Activated CD8-positive, alpha-beta memory T cell treated with anti-CD3 and anti-CD28 coated beads, Interleukin-2, amount 10 ng/mL, durations not matched to agents 7 days and 5 days (primary cell): ENCODE data around the gene ATXN1. TPM values are rescaled to one million over a fixed set of nuclear protein-coding genes. Genes with fewer than 3 reads are reported as not detected.

Experiments used
- ATAC-seq: fragments of 150-1000 bp; cut with Tn5 transposase; one replicate; pipeline ENCODE4 v1.10.0; 2021; ENCODE audit warnings: moderate library complexity
- CTCF ChIA-PET: fragments of 350-600 bp; sonication (Branson Sonifier 250); formaldehyde crosslinking; loops from one replicate; lab custom pipeline; 2021; ENCODE audit warnings: antibody characterized with exemption; lab: Charles Lee
- DNase-seq: peaks from one replicate; pipeline ENCODE4 v3.0.0-alpha.2; 2020
- H3K27ac Mint-ChIP-seq: one replicate; pipeline ENCODE4 v1.8.0; 2021; ENCODE audit warnings: mild to moderate bottlenecking, mixed read lengths
- H3K27me3 Mint-ChIP-seq: one replicate; pipeline ENCODE4 v1.8.0; 2021; ENCODE audit warnings: mixed read lengths
- H3K36me3 Mint-ChIP-seq: one replicate; pipeline ENCODE4 v1.8.0; 2021; ENCODE audit warnings: mild to moderate bottlenecking, mixed read lengths
- H3K4me1 Mint-ChIP-seq: one replicate; pipeline ENCODE4 v1.8.0; 2021; ENCODE audit warnings: mixed read lengths
- H3K4me3 Mint-ChIP-seq: one replicate; pipeline ENCODE4 v1.8.0; 2021; ENCODE audit warnings: mild to moderate bottlenecking, moderate library complexity, mixed read lengths
- H3K9me3 Mint-ChIP-seq: one replicate; pipeline ENCODE4 v1.8.0; 2022; ENCODE audit warnings: low read depth, mixed read lengths
- total RNA-seq, 2 experiments: library from RNA; stranded (reverse); gene quantifications; one replicate each; pipeline ENCODE4 v1.2.3, GENCODE V29; 2021

Gene ATXN1
- total RNA-seq, 2 experiments from 2014 or later = 84.6 to 117 TPM

DNA sequence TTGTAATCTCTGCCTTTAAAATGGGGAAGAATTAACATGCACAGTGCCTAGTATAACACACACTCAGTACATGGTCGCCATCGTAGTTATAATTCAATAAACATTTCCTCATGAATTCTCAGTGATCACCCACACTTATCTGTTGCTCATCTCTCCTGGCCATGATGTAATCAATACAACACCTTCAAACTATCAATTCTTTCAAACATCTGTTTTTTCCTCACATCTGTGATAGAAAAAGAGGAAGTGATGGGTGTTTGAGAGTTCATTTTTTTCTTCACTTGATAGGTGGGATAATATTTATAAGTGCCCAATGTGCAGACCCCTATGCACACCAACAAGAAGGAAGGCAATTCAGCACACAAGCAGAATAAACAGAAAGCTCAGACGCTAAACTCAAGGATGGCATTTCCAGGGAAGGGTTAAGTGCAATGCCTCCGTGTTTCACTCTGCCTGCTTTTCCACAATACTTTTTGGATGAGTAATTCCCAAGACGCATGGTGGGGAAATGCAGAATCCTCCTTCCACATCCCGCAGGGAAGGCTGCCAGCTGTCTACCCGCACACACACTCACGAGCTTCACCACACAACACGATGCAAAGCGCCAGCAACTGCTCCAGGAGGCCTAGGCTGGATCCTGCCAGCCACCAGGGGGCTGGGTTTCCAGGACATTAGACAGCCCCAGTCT is 422.5 kb downstream of the ATXN1 start:
- Mint-ChIP-seq H3K27ac (no peak overlapping the region), H3K9me3 (no peaks in the 10 kb centered on the region), H3K36me3 (peaks cover 3% of the 10 kb centered on the region), H3K27me3 (no peaks in the 10 kb centered on the region), H3K4me3 (no peak overlapping the region), H3K4me1 (peaks cover 5% of the 10 kb centered on the region)
- CTCF ChIA-PET = interaction anchor here (1.8 kb wide), 1 partner anchor 65 kb away, joined by 4 read pairs; no protein-coding TSS in a partner anchor
- DNase-seq (no peak), ATAC-seq (no peak)

DNA sequence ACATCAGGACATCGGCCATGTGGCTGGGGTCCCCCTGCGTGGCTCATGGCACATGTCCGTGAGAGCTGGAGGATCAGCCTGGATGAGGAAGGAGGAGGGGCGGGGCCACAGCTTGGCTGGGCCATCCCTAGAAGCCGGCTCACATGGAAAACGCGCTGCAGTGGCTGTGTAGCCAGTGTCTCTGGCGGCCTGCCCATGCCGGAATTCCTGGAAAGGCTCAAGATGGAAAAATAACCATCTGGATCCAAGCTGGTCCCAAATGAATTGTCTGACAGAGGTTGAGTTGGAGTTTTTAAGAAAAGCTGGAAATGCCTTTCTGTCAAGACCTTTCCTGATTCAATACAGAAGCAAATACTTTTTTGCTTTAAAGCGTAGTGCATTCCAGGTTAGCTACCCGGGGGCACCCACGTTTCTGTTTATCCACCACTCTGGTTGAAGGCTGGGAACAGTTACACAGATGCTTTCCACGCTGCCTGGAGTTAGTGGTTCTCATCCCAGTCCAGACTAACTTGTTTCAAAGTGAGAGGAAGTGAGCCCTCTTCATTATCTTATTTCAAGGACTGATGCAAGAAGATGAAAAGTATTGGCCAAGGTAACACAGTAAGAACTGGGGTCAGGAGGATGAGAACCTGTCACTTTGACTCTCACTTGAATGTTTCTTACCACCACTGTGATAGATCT is 423.8 kb downstream of the ATXN1 start:
- Mint-ChIP-seq H3K4me1 (peaks cover 5% of the 10 kb centered on the region), H3K9me3 (no peaks in the 10 kb centered on the region), H3K36me3 (no peaks in the 10 kb centered on the region), H3K4me3 (no peak overlapping the region), H3K27ac (no peak overlapping the region), H3K27me3 (no peaks in the 10 kb centered on the region)
- ATAC-seq (no peak), DNase-seq (no peak)
- CTCF ChIA-PET = interaction anchor here (1.8 kb wide), 1 partner anchor 73 kb away, joined by 5 read pairs; no protein-coding TSS in a partner anchor

DNA sequence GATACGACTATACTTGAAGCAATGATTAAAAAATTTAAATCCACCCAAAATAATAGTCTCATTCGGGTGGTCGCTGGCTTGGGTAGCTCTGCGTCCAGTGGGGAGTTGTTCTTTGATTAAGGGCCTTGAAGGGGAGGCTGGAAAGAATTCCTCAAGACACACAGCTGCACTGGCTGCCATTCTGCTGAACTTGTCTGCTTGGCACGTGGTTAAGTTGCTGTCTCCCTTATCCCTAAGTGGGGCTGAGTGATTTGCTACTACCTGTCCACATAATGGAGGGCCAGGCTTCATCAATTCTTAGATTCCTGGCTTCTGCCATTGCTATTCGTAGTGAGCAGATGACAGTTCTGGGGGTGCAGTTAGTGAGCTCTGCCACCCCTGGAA is 424.4 kb downstream of the ATXN1 start:
- Mint-ChIP-seq H3K27ac (no peak overlapping the region), H3K27me3 (no peaks in the 10 kb centered on the region), H3K4me3 (no peak overlapping the region), H3K36me3 (no peaks in the 10 kb centered on the region), H3K4me1 (peaks cover 5% of the 10 kb centered on the region), H3K9me3 (no peaks in the 10 kb centered on the region)
- ATAC-seq = no peak
- CTCF ChIA-PET = interaction anchor here (1.2 to 1.8 kb wide), 2 partner anchors 20 to 73 kb away, joined by 3 to 5 read pairs; no protein-coding TSS in a partner anchor
- no peak for DNase-seq

DNA sequence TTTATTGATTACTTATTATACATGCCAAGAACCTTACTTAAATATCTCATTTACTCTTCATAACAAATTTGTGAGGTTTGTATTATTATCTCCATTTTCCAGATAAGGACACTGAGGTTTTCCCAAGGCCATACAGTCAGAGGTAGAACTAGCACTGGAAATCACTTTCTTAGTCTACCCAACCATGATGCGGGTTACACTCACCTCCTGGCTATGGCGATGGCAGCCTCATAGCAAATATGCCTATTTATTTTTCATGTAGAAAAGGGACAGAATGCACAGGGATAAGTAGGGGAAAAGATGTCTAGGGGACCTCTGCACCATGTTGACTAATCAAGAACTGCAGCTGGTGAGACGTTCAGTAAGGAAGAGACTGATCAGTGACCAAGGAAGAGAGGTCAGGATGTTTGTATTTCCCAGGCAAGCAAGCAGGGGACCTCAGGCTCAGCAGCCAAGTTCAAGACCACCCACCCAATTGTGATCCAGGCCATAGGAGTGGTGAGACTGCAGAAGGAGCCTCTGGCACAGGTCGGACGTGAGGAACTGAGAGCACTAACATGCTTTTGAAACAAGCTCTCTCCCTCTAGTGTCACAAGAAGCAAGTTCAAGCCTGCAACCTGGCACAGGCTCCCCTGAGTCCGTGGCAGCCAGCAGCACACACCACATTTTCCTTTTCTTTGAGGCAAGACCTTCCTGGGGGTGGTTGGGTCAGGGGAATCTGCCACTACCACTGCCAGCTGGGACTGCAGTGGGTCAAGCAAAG is 425.0 kb downstream of the ATXN1 start:
- Mint-ChIP-seq H3K27me3 (no peaks in the 10 kb centered on the region), H3K9me3 (no peaks in the 10 kb centered on the region), H3K4me1 (peaks cover 5% of the 10 kb centered on the region), H3K36me3 (no peaks in the 10 kb centered on the region), H3K4me3 (no peak overlapping the region), H3K27ac (no peak overlapping the region)
- DNase-seq (no peak), ATAC-seq (no peak)
- CTCF ChIA-PET = interaction anchor here (1.2 to 6.2 kb wide), 3 partner anchors 19 to 427 kb away, joined by 3 to 60 read pairs (median 5); partner anchors contain the start of gene ATXN1

DNA sequence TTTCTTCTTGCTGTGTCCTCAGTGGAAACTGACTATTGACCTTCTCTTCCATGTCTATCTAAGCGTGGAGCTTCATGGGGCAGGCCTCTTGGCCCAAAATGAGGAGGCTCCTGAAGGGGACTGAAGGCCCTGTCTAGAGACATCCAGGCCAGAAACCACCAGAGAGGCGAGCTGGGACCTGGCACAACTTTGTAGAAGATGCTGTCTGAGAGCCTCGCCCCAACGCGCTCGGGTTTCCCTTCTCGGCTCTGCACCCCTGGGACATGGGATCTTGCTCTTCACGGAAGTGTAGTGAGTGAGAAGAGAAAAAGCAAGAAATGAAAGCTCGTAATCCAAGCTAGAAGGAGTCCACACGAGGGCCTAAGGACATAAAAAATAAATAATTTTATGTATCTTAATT is 426.1 kb downstream of the ATXN1 start:
- no peak overlapping the region for H3K27ac Mint-ChIP-seq
- DNase-seq = no peak

DNA sequence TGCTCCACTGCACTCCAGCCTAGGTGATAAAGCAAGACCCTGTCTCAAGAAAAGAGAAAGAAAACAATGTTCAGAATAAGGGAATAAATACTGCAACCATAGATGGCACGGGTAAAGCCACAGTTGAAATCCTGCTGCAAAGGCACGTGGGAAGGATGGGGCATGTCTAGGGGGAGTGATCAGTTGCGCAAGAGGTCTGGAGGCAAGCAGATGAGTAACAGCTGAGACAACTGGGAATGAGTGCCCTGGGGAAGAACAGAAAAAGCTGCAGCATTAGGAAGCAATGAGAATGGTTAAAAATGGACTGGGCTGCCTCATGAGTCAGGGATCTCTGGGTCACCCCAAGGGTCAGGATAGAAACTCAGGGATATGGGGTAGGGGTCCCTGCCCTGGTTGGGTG is 426.6 kb downstream of the ATXN1 start:
- no peaks in the 10 kb centered on the region for H3K27me3 Mint-ChIP-seq
- CTCF ChIA-PET = interaction anchor here (0.9 to 6.2 kb wide), 5 partner anchors 14 to 436 kb away, joined by 4 to 60 read pairs (median 5); partner anchors contain the start of gene ATXN1
- ATAC-seq = no peak
- no peak overlapping the region for H3K27ac Mint-ChIP-seq
- H3K9me3 Mint-ChIP-seq = no peaks in the 10 kb centered on the region
- H3K4me1 Mint-ChIP-seq = peaks cover 7% of the 10 kb centered on the region
- DNase-seq = no peak
- no peak overlapping the region for H3K4me3 Mint-ChIP-seq
- H3K36me3 Mint-ChIP-seq = no peaks in the 10 kb centered on the region

More for the DNA sequence above, 426.1 kb downstream of the ATXN1 start:
- H3K4me3 Mint-ChIP-seq = no peak overlapping the region
- no peaks in the 10 kb centered on the region for H3K9me3 Mint-ChIP-seq
- ATAC-seq = no peak
- CTCF ChIA-PET = interaction anchor here (1.3 to 6.2 kb wide), 3 partner anchors 13 to 436 kb away, joined by 4 to 60 read pairs (median 5); partner anchors contain the start of gene ATXN1
- peaks cover 7% of the 10 kb centered on the region for H3K4me1 Mint-ChIP-seq
- no peaks in the 10 kb centered on the region for H3K36me3 Mint-ChIP-seq
- no peaks in the 10 kb centered on the region for H3K27me3 Mint-ChIP-seq

DNA sequence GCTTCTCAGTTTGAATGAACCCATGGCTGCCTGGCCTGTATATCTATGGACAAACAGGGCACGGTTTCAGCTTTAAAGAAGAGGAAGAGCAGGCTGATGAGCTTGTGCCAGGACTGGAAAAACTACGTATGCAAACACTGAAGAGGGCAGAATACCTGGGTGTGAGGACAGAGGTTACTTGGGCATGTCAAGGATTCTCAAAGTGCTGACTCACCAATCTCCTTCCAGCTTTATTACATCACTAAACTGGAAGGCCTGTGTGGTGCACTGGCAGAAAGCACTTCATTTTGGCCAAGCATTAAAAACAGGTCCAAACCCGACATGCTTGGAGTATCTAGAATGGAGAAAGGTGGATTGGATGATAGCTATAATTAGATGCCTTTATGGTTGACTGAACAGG is 427.7 kb downstream of the ATXN1 start:
- Mint-ChIP-seq H3K4me1 (peaks cover 7% of the 10 kb centered on the region), H3K4me3 (no peak overlapping the region), H3K9me3 (no peaks in the 10 kb centered on the region), H3K27me3 (no peaks in the 10 kb centered on the region), H3K27ac (no peak overlapping the region), H3K36me3 (peaks cover 2% of the 10 kb centered on the region)
- CTCF ChIA-PET = interaction anchor here (1.0 to 6.2 kb wide), 9 partner anchors 10 to 631 kb away, joined by 4 to 60 read pairs (median 12); partner anchors contain the start of gene ATXN1
- DNase-seq = no peak
- no peak for ATAC-seq

DNA sequence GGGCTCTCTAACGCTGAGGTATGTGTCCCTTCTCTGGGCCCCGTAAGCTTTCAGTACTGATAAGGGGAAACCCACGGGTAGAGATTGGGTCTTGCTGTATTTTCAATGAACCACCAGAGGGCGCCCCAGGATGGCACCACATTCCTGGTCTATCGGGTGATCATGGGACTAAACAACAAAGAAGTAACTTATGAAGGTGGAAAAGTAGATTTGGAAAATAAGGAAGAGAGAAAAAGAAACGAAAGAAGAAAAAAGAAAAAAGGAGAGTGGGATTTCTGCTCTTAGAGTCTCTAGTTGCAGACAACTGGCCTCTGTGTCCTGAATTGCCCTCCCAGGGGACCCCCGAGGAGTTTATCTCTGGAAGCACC is 429.1 kb downstream of the ATXN1 start:
- Mint-ChIP-seq H3K4me3 (no peak overlapping the region), H3K36me3 (peaks cover 11% of the 10 kb centered on the region), H3K27ac (no peak overlapping the region), H3K9me3 (no peaks in the 10 kb centered on the region), H3K4me1 (peaks cover 7% of the 10 kb centered on the region), H3K27me3 (no peaks in the 10 kb centered on the region)
- ATAC-seq = peak; percentile 90
- CTCF ChIA-PET = interaction anchor here (0.6 to 6.2 kb wide), 41 partner anchors 9 to 761 kb away, joined by 3 to 60 read pairs (median 5); partner anchors contain the start of gene ATXN1
- peak; percentile 86 for DNase-seq

DNA sequence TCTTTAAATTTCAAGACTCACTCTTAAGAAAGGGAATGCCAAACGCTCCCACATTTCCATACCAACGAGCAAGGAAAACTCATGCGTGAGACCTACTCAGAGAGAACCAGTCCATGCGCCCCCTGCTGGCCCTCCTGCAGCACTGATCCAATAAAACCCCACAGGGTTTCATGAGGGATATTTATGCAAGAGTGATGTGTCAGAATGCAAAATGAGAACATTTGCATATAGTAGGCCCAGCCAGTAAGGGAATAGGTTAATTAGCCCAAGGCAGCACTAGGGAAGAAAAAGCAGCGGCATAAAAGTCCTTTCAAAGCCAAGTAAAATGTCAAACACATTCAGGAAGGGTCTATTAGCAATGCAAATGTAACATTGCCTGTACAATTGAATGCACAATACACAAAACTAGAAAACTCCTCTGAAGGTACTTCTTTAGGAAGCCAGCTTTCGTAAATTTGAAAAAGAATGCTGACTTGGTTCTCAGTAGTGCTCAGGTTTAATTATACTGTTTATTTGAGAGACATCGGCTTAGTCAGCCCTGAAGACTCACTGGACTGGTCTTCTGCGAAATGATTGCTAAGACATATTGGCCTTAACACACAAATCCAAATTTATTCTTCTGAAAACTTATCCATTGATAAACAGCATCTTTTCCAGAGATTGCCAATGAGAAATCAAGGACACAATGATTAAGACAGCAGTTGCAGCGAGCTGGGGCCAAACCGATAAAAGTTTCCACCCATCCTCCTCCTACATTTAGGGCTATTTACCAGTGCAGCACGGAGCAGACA is 429.7 kb downstream of the ATXN1 start:
- CTCF ChIA-PET = interaction anchor here (0.6 to 6.2 kb wide), 40 partner anchors 8 to 762 kb away, joined by 3 to 60 read pairs (median 5); partner anchors contain the start of gene ATXN1
- no peaks in the 10 kb centered on the region for H3K9me3 Mint-ChIP-seq
- no peak overlapping the region for H3K4me3 Mint-ChIP-seq
- H3K4me1 Mint-ChIP-seq = peaks cover 7% of the 10 kb centered on the region
- DNase-seq = peak; percentile 67
- H3K27ac Mint-ChIP-seq = no peak overlapping the region
- H3K27me3 Mint-ChIP-seq = no peaks in the 10 kb centered on the region
- peaks cover 16% of the 10 kb centered on the region for H3K36me3 Mint-ChIP-seq
- ATAC-seq = peak; percentile 71

DNA sequence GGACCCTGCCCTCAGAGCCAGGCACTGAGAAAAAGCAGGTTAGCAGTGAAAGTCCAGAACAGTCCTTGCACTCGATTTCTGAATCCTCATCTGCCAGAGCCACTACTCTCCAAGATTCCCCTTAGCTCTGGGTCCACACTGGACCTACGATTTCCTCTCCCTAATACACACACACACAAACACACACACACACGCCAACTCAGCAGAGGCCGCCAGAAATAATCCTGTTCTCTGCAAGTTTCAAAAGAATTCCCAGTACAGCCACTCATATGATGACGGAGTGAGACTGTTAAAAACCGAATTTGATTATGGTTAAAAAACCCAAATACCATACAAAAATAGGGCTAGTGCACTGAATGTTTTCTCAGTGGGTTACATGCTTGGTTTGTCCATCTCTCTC is 432.0 kb downstream of the ATXN1 start:
- DNase-seq = no peak
- Mint-ChIP-seq H3K27me3 (no peaks in the 10 kb centered on the region), H3K4me3 (no peak overlapping the region), H3K36me3 (peaks cover 29% of the 10 kb centered on the region), H3K4me1 (peaks cover 18% of the 10 kb centered on the region), H3K9me3 (no peaks in the 10 kb centered on the region), H3K27ac (peak overlapping the region; percentile 9)
- CTCF ChIA-PET = interaction anchor here (0.9 to 1.6 kb wide), 4 partner anchors 9 to 434 kb away, joined by 3 to 7 read pairs (median 3); no protein-coding TSS in a partner anchor
- no peak for ATAC-seq

DNA sequence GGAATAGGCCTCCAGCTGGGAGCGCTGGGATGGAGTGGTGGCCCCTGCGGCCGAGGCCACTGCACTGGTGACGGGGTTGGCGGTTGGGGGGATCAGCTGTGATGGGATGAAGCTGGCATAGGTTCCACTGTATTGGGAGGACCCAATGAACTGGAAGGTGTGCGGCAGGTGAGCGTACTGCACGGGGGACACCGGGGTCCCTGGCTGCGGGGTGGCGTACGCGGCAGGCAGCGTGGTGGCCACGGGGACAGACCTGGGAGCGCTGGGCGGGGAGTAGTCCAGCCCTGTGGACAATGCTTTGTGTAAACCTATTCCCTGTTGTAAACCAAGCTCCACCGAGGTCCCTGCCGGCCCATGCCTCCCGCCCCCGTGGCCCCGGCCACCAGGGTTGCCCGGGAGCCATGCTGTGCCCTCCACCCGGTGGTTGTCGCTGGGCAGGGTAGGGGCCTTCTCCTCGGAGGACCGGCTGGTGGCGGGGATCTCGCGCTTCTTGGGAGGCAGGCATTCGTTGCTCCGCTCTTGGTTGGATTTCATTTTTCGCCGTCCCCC is 433.4 kb downstream of the ATXN1 start:
- H3K36me3 Mint-ChIP-seq = peaks cover 31% of the 10 kb centered on the region
- no peak for DNase-seq
- CTCF ChIA-PET = no interaction called here
- H3K4me1 Mint-ChIP-seq = peaks cover 29% of the 10 kb centered on the region
- no peaks in the 10 kb centered on the region for H3K27me3 Mint-ChIP-seq
- H3K4me3 Mint-ChIP-seq = no peak overlapping the region
- ATAC-seq = no peak
- H3K27ac Mint-ChIP-seq = no peak overlapping the region
- H3K9me3 Mint-ChIP-seq = no peaks in the 10 kb centered on the region
